Hematopoietic multipotent progenitor cell treated with erythropoietin and hydrocortisone succinate and interleukin-3 and kit ligand, for 4 days (in vitro differentiated cells): ENCODE data around the gene FAM107A.
A peak's percentile ranks its signal among the peaks of the same experiment; 100 is the strongest.

Experiments used
- DNase-seq: peaks from one replicate; pipeline ENCODE4 v3.0.0-alpha.2; 2015

The FAM107A gene

DNA sequence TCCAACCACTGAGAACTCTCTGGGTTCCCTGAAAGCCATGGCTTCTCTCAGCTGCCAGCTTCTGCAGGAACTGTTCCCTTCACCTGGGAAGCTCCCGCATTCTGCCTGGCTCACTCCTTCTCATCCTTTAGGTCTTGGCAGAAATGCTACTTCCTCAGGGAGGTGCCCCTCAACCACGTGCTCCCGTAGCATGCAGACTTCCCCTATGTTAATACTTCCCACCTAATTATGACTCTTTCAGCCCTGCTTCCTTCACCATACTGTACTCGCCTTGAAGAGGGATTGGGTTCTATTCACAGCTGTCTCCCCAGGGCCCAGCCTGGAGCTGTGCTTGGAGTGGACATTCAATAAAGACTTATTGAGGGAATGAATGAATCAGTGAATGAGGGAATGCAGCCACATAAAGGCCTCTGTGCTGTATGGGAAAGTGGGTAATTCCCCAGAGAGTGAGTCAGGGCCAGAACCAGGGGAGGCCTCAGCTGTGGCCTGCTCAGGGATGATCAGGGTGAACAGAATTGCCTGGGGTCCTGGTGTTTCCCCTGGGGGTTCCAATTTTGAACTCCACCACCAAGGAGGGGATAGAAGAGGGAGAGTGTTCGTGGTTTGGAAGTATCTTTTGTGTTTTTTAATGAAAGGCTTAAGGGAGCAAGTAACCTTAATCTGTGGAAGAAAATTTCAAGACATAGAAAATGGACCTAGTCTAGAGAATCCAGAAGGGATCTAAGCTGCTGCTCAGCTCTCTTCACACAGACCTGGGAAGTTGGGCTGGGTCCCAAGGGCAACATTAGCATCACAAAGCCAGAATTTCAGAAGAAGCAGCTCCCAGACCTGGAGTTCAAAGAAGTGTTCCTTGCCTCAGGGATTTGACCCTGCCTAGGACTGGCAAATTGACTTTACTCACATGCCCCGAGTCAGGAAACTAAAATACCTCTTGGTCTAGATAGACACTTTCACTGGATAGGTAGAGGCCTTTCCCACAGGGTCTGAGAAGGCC, 14.6 kb upstream of the FAM107A start:
- no peak for DNase-seq

DNA sequence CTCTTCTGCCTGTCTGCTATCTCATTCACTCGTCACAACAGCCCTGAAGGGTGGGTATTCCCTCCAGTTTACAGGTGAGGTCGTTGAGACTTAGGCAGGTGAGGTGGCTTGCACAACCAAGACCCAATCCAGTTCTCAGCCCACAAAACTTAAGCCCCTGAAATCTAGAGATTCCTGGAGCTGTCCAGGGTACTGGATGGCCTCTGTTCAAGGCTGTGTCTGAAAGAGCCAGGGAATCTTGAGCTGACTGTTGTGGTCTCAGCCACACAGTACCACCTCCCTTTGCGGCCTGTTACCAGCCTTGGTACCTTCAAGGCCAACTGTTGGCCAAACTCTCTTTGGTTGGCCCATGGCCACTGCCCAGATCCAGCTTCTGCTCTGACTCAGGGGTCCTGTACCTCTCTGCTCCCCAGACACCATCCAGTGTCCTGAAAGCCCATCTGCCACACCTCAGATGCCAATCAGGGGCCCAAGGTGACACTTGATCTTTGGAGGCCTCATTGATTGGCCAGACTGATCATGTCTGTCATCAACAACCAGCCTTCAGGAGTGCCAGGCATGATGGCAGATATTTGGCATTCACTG, 10.9 kb upstream of the FAM107A start:
- DNase-seq, result peak; percentile 59

DNA sequence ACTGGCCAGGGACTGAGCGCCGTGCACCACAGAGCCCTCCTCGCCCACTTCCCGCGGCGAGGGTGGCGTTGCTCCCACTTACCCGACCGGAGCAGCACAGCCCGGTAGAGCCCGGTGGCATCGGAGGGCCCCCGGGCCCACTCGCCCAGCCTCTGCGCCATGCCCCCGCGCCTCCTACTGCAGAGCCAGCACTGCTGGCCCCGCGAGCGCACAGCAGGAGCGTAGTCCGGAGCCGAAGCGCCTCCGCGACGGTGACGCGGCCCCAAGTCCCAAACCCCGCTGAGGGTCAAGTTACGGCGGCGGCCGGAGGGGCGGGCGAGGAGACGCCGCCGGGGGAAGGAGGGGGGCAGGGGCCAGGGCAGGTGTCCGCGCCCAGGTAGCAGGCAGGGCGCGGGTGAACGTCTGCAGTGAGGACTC, 9.6 kb upstream of the FAM107A start:
- DNase-seq, result no peak

DNA sequence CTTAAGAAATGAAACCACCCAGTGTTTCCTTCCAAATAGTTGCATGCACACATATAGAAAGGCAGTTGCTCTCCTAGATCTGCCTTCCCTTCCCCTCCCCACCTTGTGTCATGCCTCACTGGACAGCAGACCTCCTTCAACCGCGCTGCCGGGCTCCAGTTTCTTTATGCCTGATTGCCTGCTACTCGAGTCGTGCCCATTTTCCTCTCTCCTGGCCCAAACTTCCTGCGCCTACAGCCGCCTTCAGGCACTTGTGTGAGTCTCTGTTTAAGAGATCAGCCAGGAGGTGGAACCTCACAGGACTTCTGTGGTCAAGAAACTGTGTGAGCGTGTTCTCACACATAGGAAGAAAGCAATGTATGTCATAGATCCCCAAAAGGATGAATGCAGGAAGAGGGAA, 8.8 kb upstream of the FAM107A start:
- DNase-seq, result no peak

DNA sequence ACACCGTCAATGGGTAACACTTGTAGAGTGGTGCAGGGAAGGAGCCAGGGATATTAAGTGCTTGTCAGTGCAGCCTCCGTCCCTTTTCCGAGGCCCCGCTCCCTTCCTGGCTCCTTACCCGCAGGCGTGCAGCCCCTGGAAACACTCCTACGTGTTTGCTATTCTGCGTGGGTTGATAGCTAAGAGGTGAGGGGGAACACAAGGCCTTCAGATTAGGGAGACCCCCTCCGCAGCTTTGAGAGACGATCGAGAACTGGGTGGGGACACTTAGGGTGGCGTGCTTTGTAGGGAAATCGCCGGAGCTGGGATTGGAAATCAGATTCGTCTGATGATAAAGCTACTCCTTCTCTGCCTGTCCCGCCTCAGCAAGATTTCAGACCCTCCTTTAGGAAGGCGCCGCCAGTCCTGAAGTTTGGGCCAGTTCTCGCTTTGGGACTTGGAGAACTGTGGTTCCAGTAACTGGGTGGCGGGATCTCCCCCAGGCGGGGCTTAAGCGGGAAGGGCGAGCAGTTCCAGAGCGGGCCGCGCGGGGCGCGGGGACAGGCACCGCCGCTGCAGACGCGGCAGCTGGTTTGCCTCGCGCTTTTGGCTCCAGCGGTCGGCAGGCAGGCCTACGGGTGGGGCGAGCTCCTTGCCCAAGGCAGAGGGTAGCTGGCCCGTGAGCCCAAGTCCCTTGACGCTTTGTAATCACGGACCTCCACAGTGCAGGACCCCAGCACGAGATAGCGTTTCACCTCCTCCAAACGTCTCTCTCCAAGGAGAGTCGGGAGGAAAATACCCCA, 8.0 kb upstream of the FAM107A start:
- DNase-seq, result peak; percentile 74

DNA sequence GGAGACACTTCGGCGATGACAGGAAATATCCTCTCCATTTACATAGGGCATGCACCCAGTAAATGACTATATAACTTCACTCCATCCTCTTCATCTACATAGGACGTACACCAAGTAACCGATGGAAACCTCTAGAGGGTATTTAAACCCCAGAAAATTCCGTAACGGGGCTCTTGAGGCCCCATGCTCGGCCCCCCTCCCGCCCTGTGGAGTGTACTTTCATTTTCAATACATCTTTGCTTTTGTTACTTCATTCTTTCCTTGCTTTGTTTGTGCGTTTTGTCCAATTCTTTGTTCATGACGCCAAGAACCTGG, 7.5 kb upstream of the FAM107A start:
- DNase-seq, result no peak

DNA sequence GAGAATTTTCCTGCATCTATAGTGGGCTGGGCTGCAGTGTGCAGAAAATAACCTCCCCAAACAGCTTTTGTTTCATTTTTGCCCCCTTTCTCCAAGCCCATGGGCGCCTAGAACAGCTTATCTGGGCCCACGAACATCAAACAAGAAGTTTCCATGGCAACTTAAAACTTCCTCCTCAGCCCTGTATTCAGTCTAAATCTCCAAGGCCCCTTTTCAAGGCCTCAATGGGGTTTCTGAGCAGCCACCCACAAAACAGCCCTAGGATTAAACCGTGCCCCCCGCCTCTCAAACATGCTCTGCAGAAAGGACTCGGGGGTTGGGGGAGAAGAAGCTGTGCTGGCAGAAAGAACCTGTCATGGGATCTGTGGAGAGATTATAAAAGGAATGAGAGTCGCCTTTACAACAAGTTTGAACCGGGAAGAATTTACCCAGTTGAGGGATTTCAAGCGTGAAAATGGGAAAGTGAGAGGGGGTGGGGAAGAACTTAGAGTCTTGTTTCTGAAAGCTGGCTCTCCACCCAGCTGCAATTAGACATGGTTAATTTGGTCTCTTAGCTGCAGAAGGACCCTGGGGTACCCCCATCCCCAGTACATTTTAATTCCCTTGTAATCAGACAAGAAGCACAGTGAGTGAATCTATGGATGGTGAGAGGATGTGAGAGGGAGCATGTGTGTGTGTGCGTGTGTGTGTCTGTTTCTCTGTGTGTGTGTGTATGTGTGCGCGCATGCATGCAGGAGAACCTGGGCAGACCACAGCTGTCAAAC, 4.3 kb upstream of the FAM107A start:
- peak; percentile 35 for DNase-seq

DNA sequence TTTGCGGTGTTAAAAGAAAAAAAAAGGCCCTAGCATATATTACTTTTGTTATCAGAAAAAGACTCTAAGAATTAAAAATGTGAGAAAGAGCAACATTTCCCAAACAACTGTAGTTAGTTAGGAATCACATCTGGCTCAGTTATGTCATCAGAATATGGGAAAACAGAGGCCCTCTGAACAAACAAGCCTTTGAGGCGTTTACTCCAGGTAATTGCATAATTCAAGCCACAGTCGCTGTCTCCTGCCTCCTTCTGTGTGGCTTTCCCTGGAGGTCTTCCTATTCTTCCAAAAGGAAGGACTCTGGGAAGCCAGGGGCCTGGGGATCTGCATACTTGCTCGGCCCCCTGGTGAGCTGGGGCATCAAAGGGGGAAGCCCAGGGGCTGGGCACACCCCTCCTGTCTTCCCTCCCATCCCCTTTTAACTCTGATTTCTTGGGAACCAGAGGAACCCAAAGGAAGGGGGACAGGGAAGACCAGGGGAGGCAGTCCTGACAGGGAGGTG, 3.7 kb upstream of the FAM107A start:
- no peak for DNase-seq

DNA sequence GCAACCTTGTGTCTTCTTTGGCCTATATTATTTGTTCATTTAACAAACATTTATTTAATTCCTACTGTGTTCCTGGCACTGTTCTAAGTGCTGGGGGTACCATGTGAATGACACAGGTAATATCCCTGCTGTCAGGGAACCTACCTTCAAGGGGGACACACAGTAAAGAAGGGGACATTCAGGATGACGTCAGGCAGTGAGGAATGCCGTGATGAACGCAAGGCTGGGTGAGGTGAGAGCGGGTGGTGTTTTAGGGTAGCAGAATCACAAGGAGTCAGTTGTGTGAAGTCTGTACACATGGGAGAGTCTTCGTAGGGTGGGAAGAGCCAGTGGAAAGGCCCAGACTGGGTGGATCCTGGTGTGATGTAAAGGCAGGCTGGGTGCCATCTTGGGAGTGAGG, 1.7 kb upstream of the FAM107A start:
- DNase-seq, result no peak

DNA sequence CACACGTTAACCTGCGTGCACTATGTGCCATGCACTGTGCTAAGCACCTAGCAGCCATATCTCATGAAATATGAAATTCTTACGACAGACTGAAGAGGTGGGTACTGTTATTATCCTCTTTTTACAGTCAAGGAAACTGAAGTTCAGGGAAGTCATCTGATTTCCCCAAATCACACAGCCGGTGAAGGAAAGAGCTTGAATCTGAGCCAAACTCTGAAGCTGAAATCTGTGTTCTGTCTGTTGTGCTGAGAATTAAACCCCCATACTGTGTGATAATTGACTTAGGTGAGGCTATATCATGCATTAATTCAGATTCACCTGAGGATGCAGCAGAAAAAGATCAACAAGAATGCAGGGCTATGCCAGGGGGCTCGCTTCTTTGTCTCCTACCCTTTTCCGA, 475 bp downstream of the FAM107A start:
- no peak for DNase-seq

DNA sequence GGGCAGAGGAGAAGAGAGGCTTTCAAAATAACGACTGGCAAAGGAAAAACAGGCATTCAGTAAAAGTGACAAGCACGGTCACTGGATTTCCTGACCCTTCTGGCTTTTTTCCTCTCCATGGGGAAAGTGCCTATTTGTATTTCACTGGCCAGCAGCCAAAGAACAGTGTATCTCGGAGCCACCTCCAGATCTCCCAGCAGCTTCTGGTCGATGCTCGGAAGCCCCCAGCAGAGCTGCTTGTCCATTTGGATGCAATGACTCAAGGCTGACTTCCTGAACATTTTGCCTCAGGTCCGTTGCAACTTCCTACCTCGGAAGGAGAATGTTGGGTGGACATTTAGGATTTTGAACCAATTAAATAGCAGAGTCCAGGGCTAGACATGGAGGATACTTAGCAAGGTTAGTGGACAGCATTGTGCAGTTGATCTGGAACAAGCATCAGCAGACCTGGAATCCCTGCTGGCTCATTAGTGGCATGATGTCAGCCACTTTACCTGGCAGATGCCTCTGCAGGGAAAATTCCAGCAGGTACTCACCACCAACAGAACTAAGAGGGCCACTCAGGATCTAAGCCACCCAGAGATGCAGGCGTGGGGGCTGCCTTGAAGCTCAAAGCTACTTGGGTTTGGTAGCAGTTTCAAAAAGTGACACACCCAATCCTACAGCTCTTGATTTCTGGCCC, 1.1 kb downstream of the FAM107A start:
- no peak for DNase-seq

DNA sequence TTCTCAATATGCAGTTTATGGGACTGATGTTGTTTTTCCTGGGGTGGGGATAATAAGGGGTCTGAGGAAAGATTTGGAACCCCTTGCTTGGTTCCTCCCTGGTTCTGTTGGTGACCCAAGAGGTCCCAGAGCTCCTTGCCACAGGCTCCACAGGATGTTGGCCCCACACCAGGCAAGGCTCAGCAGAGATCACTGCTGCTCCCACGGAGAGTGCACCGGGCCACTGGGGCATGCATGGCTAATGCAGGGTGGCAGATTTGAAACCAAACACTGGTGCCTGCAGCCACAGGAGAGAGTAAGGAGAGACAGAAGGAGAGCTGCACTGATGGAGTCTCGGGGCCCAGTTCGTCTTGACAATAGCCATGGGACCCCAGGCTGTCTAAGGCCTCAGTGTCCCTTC, 2.5 kb downstream of the FAM107A start:
- DNase-seq, result no peak

DNA sequence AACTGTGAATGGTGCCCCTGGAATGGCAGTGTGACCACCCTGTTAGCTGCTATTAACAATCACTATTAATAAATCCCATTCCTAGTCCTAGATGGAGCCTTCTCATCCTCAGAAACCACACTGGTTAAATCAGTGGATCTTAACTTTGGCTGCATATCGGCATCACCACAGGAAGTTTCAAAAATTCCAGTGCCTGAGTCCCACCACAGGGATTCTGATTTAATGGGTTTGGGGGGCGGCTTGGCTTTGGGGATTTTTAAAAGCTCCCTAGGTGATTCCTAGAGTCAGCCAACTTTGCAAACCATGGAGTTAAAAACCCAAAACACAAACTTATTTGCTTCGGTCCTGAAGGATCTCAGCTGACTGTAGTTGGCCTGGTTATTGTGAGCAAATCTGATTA, 3.1 kb downstream of the FAM107A start:
- DNase-seq, result no peak

DNA sequence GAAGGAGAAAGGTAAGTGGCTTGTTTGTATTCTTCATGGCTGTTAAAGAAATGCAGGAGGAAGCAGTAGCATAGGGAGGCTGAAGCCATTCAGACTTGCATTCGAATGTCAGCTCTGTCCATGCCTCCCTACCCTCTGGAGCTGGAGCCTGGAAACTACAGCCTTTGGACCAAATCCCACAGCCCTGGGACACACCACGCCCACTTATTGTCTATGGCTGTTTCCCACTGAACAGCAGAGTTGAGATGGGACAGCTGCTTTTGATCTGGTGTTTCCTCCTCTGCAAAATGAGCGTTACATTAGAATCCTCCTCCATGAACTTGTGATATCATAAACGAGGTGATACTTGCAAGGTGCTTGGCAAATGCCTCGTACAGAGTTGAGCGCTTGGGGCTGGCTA, 3.6 kb downstream of the FAM107A start:
- DNase-seq, result no peak

DNA sequence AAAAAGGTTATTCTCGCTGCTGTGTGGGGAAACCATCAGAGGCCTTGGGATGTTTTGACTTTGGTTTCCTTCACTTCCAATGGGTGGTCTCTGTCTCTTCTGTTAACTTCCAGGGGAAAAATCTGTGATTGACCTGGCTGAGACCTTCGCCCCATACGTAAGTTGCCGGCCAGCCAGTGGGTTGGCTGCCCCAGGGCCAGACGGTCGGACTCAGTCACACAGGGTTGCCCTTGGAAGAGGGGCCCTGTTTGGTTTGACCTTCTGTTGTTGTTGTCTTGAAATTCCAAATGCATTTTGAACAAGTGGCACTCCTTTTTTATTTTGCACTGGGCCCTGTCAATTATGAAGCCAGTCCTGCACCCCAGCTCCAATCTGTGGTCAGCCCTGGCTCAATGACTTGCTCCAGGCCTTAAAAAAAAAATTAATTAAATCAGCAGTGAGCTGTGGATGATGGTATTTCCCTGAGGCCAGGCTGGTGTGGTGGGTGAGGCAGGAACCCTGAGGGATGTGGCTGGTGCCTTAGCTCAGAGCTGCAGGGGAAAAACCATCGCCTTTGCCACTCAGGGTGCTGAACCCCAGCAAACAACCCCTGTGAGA, 4.5 kb downstream of the FAM107A start:
- DNase-seq, result no peak

DNA sequence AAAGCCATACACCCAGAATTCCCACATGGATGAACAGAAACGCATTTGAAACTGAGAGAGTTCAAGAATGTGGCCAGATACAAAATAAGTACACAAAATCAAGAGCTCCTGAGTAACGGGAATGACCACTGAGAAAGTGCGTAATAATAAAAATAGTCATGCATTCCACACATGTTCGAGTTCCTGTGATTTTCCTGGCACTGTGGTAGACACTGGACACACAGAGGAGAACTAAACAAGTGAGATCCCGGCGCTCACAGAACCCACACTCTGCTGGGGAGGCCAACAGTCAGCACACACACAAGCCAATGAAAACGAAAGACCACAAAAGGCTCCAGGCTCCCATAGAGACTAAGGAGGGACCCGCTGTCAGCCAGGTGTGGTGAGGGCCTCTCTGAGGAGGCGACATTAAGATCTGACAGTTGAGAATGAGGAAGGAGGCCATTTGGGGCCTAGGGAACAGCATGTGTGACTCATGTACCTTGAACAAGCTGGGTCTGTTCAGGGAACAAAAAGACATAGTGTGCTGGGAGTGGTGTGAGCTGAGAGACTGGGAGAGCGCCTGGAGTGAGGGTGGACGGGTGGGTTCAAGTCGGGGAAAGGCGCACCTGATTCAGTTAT, 5.1 kb downstream of the FAM107A start:
- no peak for DNase-seq

DNA sequence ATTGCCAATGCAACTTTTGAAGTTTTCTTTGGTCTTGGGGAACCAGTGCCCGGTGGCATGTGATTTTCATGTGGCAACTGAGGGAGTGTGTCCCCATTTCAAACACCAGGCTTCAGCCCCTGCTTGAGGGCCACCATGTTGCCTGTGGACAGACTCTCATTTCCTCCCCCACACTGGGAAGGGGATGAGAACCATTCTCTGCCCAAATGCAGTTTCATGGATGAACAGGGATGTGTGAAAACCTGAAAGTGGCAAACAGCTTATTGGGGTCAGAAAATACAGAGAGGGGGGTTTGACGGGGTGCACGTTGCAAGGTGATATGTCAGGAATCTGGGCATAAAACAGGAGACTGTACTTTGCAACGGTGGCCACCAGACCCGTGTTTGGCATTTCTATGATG, 6.3 kb downstream of the FAM107A start:
- no peak for DNase-seq

DNA sequence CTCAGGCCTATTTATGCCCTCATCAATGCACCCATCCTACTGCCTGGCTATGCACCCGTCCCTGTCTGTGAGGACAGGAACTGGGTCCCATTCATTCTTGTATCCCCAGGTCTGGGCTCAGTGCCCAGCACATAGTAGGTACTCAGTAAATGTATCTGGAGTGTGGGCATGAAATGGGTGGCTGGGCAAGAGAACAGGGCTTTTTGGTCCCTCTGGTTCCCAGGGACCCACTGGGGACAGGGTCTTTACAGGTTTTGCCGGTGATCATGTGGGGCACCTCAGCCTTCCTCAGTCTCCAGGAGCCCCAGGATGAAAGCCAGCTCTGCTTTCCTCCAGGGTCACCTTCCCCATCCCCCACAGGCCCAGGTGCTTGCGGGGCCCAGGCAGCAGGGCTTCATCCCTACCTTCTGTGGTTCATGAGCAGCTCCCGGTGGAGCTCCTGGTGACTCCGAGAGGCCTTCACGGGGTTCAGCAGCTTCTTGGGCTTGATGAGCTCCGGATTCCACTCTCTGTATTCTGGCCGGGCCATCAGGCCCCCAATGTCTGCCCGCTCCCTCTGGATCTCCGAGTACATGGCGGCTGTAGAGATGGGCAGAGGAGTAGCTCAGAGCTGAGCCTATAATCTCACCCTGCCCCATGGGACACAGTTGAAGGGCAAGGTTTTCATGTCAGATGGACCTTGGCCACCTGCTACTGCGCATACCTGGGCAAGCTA, 7.7 kb downstream of the FAM107A start:
- no peak for DNase-seq

DNA sequence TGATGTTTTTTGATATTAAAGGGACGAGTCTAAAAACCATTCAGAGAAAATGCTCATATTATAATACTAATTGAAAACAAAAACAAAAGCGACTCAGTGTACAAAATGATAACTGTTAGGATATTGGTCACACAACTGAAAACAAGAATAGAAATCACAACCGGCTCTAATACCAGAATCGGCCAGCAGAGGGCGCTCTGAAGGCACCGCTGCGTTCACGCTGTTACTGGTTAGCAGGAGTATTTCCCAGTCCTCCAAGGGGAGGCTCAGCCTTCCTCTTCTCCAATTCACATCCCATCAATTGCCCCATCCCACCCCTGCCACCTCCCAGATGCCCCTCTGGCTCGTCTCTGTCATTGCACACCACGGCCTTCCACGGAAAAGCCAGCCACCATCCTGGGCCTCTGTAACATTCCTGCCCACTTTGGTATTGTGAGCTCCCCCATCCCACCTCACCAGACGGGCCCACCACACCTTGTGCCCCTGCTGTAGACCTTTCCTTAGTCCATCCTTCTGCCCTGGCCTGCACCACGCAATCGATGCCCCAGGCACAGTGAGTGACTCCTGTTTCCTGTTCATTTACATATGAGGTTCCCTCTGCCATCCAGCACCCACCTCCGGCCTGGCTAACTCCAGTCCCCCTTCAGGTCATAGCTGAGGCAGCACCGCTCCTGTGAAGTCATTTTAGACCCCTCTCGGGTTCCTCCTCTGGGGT, 8.5 kb downstream of the FAM107A start:
- DNase-seq, result peak; percentile 73

DNA sequence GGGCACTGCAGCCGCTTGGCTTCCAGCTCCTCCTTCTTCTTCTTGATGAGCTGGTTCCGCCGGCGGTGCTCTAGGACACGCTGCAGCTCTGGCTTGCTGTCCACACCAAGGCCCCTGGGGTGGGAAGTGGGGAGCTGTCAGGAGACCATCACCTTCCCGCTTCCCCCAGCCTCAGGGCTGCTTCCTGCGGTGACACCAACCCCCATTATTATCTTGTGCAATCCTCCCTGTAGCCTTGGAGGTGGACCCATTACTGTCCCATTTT, 10.0 kb downstream of the FAM107A start:
- DNase-seq, result no peak
